Esophagus squamous epithelium (tissue), 5 donors: ENCODE measurements around the gene WDR64. TPM values are rescaled to one million over a fixed set of nuclear protein-coding genes. Genes with fewer than 3 reads are reported as not detected.
A peak's percentile ranks its signal among the peaks of the same experiment; 100 is the strongest.

ENCODE experiments used
- DNase-seq: peaks from one replicate; lab custom pipeline; 2025; lab: John Stamatoyannopoulos, UW
- H3K27ac ChIP-seq, 4 donors: fragments of 200-600 bp; sonication (generic); one replicate each; pipeline ENCODE4 v1.5.1; 2016 to 2019; ENCODE audit warnings: mild to moderate bottlenecking in 1 of 4
- H3K27me3 ChIP-seq, 4 donors: fragments of 200-600 bp; sonication (generic); 1 replicate in 3 of 4; 2 replicates in 1 of 4; pipeline versions ENCODE4 v1.5.1 to v1.6.0; 2017 to 2021; ENCODE audit warnings: antibody characterized with exemption in 1 of 4
- H3K36me3 ChIP-seq, 3 donors: fragments of 200-600 bp; sonication (generic); one replicate each; pipeline ENCODE4 v1.5.1; 2016 to 2019
- H3K4me1 ChIP-seq, 3 donors: fragments of 200-600 bp; sonication (generic); one replicate each; pipeline ENCODE4 v1.5.1; 2017 to 2019
- H3K4me3 ChIP-seq, 4 donors: fragments of 200-600 bp; sonication (generic); 1 replicate in 3 of 4; 2 replicates in 1 of 4; pipeline ENCODE4 v1.5.1; 2016 to 2019; ENCODE audit warnings: mild to moderate bottlenecking in 2 of 4, moderate library complexity in 1 of 4
- H3K9me3 ChIP-seq, 3 donors: fragments of 200-600 bp; sonication (generic); one replicate each; pipeline ENCODE4 v1.5.1; 2016 to 2019
- POLR2A ChIP-seq, 4 donors: fragments of 450-650 bp; IDR thresholded peaks; one replicate each; pipeline ENCODE4 v1.6.1; 2017; ENCODE audit warnings: antibody characterized with exemption in 4 of 4, mild to moderate bottlenecking in 4 of 4, moderate library complexity in 3 of 4
- WGBS, 2 donors: methylation state at CpG; one replicate each; pipeline ENCODE4 v1.1.5; 2018; 5-methylcytosine and 5-hydroxymethylcytosine counted together
- intact Hi-C: fragments of 100-400 bp; cut with DNase I; formaldehyde crosslinking; loops from one replicate; pipeline ENCODE4 v1.15.0; 2022
- total RNA-seq, 4 donors: library from RNA; depleted of rRNA; stranded (reverse); fragments of >200 nt; gene quantifications; one replicate each; pipeline ENCODE4 v1.1.0, GENCODE V29; 2016
- TF ChIP-seq, protein P1 (sequence below), 6 experiments: fragments of 450-650 bp in 4 of 6; fragments of 200-600 bp in 2 of 6; sonication (generic) in 2 of 6; IDR thresholded peaks; one replicate each; pipeline ENCODE4 v1.5.1; 2016 to 2019; ENCODE audit warnings: antibody characterized with exemption in 6 of 6, mild to moderate bottlenecking in 4 of 6, moderate library complexity in 4 of 6
- donor health status: DM: yes; HTN: yes; CAD: no.

WDR64 gene
- total RNA-seq, 4 donors from 2014 or later = not detected

DNA sequence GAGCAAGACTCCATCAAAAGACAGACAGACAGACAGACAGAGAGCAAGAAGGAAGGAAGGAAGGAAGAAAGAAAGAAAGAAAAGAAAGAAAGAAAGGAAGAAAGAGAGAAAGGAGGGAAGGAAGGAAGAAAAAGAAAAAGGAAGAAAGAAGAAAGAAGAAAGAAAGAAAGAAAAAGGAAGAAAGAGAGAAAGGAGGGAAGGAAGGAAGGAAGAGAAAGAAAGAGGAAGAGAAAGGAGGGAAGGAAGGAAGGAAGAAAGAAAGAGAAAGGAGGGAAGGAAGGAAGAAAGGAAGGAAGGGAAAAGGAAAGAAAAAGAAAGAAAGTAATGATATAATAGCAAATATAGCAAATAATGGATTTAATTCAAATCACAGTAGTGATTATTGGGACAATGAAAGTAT is 44.6 kb upstream of the WDR64 start:
- intact Hi-C loops = loop anchor here (10.0 kb wide), 2 partner anchors 73 to 227 kb away; partner anchors contain the start of gene KMO
- no peak for TF ChIP-seq POLR2A (IDR thresholded peaks at IDR 0.05)
- TF ChIP-seq, protein P1, sequence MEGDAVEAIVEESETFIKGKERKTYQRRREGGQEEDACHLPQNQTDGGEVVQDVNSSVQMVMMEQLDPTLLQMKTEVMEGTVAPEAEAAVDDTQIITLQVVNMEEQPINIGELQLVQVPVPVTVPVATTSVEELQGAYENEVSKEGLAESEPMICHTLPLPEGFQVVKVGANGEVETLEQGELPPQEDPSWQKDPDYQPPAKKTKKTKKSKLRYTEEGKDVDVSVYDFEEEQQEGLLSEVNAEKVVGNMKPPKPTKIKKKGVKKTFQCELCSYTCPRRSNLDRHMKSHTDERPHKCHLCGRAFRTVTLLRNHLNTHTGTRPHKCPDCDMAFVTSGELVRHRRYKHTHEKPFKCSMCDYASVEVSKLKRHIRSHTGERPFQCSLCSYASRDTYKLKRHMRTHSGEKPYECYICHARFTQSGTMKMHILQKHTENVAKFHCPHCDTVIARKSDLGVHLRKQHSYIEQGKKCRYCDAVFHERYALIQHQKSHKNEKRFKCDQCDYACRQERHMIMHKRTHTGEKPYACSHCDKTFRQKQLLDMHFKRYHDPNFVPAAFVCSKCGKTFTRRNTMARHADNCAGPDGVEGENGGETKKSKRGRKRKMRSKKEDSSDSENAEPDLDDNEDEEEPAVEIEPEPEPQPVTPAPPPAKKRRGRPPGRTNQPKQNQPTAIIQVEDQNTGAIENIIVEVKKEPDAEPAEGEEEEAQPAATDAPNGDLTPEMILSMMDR (IDR thresholded peaks at IDR 0.05) = no peak
- Histone ChIP-seq H3K36me3 (peaks cover 0 to 17% (median 0%) of the 10 kb centered on the region in 3 donors), H3K27me3 (no peaks in the 10 kb centered on the region), H3K9me3 (no peaks in the 10 kb centered on the region), H3K27ac (no peak overlapping the region), H3K4me1 (peaks cover 0 to 30% (median 0%) of the 10 kb centered on the region in 3 donors), H3K4me3 (no peak overlapping the region)
- no peak for DNase-seq

GRCh38 chr1:241608379-241609033 is 43.6 kb upstream of the WDR64 start:
- TF ChIP-seq, protein P1 (IDR thresholded peaks at IDR 0.05) = no peak
- TF ChIP-seq POLR2A (IDR thresholded peaks at IDR 0.05) = no peak
- H3K4me1 ChIP-seq = peaks cover 0 to 30% (median 0%) of the 10 kb centered on the region in 3 donors
- H3K9me3 ChIP-seq = no peaks in the 10 kb centered on the region
- WGBS, 2 donors = 21 to 27% methylated on average over 3 of the region's 3 CpGs
- intact Hi-C loops = loop anchor here (10.0 kb wide), 2 partner anchors 74 to 226 kb away; partner anchors contain the start of gene KMO
- no peak overlapping the region for H3K4me3 ChIP-seq
- no peaks in the 10 kb centered on the region for H3K27me3 ChIP-seq
- H3K27ac ChIP-seq = no peak overlapping the region
- no peak for DNase-seq
- peaks cover 0 to 8% (median 0%) of the 10 kb centered on the region in 3 donors for H3K36me3 ChIP-seq

DNA sequence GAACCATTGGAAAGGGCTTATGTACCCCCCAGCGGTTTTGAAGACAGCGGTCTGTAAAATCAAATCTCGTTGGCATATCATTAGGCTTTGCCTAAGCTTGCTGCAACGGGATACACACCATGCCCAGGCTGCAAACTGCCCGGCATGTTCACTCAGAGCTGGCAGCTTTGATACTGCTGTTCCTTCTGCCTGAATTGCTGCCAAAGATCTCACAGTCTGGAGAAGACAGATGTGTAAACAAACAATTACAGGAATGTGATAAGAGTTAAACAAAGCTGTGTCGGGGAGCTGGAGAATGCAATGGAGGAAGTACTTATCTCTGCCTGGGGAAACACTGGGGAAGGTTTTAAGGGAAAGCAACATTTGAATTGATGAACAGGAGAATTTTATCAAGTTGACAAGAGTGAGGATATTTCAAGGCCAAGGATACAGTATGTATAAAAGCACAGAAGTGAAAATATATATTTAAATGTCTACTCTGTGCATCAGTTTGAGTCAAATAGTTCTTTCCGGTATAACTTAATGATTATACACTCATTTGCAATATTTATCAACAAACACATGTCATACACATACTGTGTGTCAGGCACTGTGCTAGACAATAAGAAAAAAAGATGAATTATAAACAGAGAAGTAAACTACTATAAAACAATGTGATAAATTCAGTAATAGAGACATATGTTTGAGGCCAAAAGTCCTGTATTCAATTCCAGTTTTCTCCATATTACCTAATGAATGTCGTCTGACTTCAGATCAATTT is 41.8 kb upstream of the WDR64 start:
- no peak overlapping the region for H3K27ac ChIP-seq
- TF ChIP-seq POLR2A (IDR thresholded peaks at IDR 0.05) = no peak
- TF ChIP-seq, protein P1 (IDR thresholded peaks at IDR 0.05) = no peak
- intact Hi-C loops = loop anchor here (10.0 kb wide), 1 partner anchor 375 kb away; no protein-coding TSS in a partner anchor
- 29 to 31% methylated on average over 8 of the region's 8 CpGs for whole genome bisulfite sequencing, 2 donors
- peaks cover 0 to 30% (median 0%) of the 10 kb centered on the region in 3 donors for H3K4me1 ChIP-seq
- DNase-seq = no peak
- H3K36me3 ChIP-seq = no peaks in the 10 kb centered on the region
- H3K9me3 ChIP-seq = no peaks in the 10 kb centered on the region
- no peak overlapping the region for H3K4me3 ChIP-seq
- H3K27me3 ChIP-seq = no peaks in the 10 kb centered on the region

DNA sequence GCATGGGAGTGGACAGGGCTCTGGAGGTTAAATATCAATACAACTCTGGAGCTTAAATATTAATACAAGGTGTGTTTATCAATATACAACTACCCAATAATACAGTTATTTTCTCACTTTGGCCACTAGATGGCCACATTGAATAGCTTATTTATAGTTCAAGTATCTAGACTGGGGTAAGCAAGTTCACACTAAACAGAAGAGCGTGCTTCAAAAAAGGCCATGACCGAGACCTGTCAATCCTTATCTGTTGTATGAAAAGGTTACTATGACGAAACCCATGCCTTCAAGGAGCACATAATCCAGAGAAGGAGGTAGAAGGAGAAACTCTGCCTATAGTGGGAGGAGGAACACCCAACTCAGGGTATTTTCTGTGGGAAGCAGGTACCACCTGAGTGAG is 41.0 kb upstream of the WDR64 start:
- DNase-seq = no peak
- WGBS, 2 donors = 0 to 17% methylated on average over 3 of the region's 3 CpGs
- no peak overlapping the region for H3K4me3 ChIP-seq
- H3K9me3 ChIP-seq = no peaks in the 10 kb centered on the region
- no peak overlapping the region for H3K27ac ChIP-seq
- no peaks in the 10 kb centered on the region for H3K36me3 ChIP-seq
- no peaks in the 10 kb centered on the region for H3K27me3 ChIP-seq
- intact Hi-C loops = loop anchor here (10.0 kb wide), 1 partner anchor 374 kb away; no protein-coding TSS in a partner anchor
- TF ChIP-seq, protein P1 (IDR thresholded peaks at IDR 0.05) = peak in 5 of 6 experiments; percentile 50 to 76 (median 68)
- no peak for TF ChIP-seq POLR2A (IDR thresholded peaks at IDR 0.05)
- peaks cover 0 to 30% (median 0%) of the 10 kb centered on the region in 3 donors for H3K4me1 ChIP-seq

DNA sequence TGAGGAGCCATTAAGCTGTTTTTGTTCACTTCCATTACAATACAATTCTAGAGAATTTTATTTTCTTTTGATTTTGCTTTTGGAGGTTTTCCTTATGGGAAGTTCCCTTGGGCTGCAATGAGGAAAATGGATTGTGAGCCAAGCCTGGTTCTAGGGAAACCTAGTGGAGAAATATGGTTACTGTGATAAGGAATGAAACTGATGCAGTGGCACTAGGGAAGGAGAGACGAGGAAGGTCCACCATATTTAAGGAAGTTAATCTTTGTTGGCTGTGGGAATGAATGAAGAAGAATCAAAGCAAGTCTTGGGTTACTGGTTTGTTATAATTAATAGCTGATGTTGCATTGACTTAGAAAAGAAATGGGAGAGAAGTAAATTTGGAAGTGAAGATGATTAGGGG is 40.3 kb upstream of the WDR64 start:
- H3K27ac ChIP-seq = no peak overlapping the region
- no peak for DNase-seq
- no peak overlapping the region for H3K4me3 ChIP-seq
- TF ChIP-seq, protein P1 (IDR thresholded peaks at IDR 0.05) = no peak
- TF ChIP-seq POLR2A (IDR thresholded peaks at IDR 0.05) = no peak
- no peaks in the 10 kb centered on the region for H3K36me3 ChIP-seq
- no peaks in the 10 kb centered on the region for H3K9me3 ChIP-seq
- no peaks in the 10 kb centered on the region for H3K27me3 ChIP-seq
- H3K4me1 ChIP-seq = peaks cover 0 to 30% (median 0%) of the 10 kb centered on the region in 3 donors
- intact Hi-C loops = loop anchor here (10.0 kb wide), 1 partner anchor 373 kb away; no protein-coding TSS in a partner anchor
- 71 to 92% methylated on average over 1 of the region's 1 CpG for WGBS, 2 donors
